Dermis blood vessel endothelial cell (primary cell): ENCODE results near the gene EPS8. TPM values are rescaled to one million over a fixed set of nuclear protein-coding genes. Genes with fewer than 3 reads are reported as not detected.
A peak's percentile ranks its signal among the peaks of the same experiment; 100 is the strongest.

Experiments used
- DNase-seq: peaks from one replicate; pipeline ENCODE4 v3.0.0; 2010
- total RNA-seq: library from RNA; depleted of rRNA; stranded (reverse); fragments of >200 nt; gene quantifications from 2 replicates; pipeline ENCODE4 v1.2.3, GENCODE V29; 2014

Gene EPS8
- total RNA-seq, 1 donor from 2014 or later = 14.1 TPM

- DNase-seq = peak; percentile 90
These were observed 189.7 kb downstream of the EPS8 start for GRCh38 chr12:15599266-15600037.

- DNase-seq = no peak
These were observed 191.9 kb downstream of the EPS8 start for GRCh38 chr12:15597125-15597830.

DNA sequence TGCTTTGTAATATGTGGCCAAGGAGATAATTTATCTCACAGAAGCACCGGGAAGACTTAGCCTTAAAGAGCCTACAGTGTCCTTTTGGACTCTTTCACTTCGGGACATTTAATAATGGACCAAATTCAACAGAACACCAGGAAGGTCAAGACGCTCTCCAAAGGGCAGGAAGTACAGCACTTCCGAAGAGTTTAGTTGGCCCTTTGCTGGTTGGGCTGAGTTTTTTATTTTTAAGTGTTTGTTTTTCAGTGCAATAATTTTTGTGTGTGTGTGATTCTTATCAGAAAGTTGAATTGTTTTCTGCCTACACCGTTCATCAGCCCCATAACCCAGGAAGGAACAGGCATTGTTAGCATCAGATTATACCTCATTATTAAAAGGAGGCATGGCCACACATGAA lies 193.0 kb downstream of the EPS8 start:
- DNase-seq = peak; percentile 44

DNA sequence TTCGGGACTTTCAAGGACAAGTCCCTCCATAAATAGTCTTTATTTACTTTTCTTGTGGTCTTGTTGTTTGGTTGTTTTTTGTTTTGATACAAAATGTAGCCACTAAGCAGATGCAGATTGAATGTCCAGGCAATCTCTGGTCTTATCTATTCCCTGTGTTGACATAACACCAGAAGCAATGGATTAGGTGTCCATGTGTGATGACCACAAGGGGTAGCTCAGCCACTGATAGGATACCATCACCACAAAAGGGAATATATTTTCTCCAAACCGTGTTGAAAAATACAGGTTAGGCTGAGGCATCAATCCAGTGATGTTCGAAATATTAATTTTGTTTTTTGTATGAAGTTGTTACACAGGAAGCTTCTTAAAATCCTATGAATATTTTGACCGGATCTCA lies 196.3 kb downstream of the EPS8 start:
- peak; percentile 58 for DNase-seq

- no peak for DNase-seq
These were observed 197.4 kb downstream of the EPS8 start for GRCh38 chr12:15591811-15592210.

GRCh38 chr12:15590180-15590826 lies 198.9 kb downstream of the EPS8 start:
- peak; percentile 79 for DNase-seq

DNA sequence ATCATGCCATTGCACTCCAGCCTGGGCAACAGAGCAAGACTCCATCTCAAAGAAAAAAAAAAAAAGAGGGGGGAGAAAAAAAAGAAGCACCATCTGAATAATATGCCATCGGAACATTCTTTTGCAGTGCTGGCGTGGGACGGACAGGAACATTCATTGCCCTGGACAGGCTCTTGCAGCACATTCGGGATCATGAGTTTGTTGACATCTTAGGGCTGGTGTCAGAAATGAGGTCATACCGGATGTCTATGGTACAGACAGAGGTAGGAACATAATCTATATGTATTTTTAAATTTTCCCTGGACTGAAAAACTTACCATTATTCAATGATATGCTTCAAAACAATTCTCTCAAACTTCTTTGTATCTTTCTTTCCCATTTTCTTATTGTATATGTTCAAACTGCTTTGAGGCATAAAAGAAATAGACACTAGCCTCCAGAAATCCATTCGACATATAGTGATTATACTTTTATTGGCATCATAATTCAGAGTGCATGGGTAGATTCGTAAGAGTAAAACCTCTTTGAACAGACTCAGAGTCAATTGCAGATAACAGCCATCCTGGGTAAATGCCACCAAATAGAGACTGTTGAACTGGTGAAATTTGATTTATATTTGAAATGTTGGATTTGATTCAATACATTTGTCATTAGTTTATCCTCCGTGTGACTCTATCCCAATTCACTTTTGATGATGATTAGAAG lies 199.7 kb downstream of the EPS8 start:
- DNase-seq = no peak

DNA sequence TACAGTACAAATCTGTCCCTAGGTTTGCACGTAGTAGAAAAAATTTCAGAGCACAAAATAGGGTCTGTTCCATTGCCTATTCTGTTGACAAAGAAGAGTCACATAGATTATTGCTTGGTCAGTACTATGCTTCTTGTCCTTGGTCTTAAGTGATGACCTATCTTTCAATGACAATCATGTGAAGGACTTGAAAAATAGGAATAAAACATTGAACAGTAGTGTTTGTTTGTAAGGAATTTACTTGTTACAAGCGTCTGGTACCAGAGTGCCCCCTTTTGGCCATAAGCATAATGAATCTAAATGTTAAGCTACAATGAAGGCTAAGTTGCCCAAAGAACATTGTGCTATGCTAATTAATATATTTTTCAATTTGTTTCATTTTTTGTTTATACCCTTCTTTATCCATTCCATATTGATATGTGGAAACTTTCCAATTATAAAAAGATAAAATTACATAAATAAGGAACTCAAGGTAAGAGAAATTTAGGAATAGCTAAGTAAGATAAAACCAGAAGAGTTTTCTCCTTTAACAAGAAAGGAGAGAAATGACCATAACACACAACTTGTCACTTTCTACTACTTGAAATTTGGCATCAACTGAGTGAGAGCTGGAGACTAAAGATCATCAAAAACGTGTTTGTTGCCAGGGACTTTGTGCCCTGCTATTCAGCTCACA lies 204.7 kb downstream of the EPS8 start:
- DNase-seq = peak; percentile 85

DNA sequence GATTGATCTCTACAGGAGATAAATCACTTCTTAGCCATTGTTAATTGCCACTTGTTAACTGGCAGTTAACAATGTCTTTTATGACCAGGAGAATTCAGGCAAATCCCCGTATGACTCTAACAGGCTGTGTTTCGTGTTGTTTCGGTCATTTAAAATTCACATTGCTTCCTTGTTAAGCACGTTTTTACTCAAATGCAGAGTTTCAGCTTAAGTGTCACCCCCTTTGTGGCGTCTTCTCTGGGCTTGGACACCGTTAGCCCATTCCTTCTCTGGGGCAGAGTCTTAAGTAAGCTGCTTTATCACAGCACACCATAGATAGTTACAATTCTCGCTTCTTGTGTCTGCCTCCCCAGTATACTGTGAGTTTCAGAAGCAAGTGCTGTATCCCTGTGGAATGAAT lies 205.4 kb downstream of the EPS8 start:
- DNase-seq = no peak

- no peak for DNase-seq
These were observed 208.2 kb downstream of the EPS8 start for GRCh38 chr12:15581006-15581405.

- no peak for DNase-seq
These were observed 208.8 kb downstream of the EPS8 start for GRCh38 chr12:15580431-15580830.

DNA sequence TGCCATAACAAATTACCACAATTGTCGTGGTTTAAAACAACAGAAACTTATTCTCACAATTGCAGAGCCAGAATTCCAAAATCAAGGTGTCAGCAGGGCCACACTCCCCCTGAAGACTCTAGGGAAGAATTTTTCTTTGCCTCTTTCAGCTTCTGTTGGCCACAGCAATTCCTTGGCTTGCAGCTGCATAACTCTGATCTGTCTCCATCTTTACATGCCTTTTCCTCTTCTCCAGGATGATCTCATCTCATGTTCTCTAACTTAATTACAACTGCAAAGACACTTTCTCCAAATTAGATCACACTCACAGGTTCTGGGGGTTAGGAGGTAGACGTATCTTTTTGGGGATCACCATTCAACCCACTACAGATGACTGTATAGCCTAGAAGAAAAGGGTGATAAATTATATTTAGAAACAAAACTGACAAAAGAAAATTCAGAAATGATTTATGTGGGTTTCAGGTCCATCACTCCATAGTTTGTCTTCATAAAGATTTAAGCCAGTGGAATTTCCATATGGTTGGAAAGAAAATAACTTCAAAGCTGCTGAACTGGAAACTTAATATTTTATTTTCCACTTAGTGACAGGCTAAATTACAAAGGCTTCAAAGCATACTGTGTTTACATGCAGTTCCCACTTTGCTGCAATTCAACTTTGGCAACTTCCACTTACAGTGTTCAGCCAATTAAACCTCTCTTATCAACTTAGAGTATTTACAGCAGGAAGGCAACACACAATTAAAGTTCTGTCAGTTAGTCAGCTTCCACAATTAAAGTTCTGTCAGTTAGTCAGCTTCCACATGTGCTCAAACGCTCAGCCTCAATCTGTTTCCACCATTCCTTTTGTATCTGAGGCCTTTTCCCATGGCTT lies 213.3 kb downstream of the EPS8 start:
- DNase-seq = peak; percentile 38

DNA sequence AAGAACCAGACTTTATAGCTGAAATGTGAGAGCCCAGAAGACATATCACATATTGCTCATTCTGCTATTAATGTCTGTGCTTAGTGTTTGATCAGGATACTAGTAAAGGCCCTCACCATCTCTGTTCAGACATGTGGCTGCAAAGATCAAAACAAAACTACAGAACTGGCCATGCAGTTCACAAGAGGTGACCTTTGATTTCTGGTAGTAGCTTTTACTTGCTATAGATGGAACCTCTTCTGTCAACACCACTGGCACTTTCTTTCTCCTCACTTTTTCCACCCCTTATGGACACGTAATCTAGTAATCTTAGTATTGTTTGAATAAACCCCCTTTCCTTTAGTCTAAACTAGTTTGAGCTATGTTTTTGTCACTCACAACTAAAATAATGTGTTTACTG lies 214.8 kb downstream of the EPS8 start:
- no peak for DNase-seq

Other genes with a start within 250 kb of the EPS8 start
- gene STRAP, start 93.0 kb upstream of the EPS8 start, total RNA-seq = 60.6 and 99.7 TPM in 2 replicates
- 62.0 and 69.4 TPM in 2 replicates for gene DERA, start 121.9 kb upstream of the EPS8 start, total RNA-seq